EH (cell line): ENCODE data around the gene XBP1.
"Not testable (repeated sequence)": the region's sequence is repeated elsewhere in the genome, so short reads cannot be mapped to it uniquely, and the experiment has no call there.

Experiments used
- DNase-seq: peaks from one replicate; pipeline ENCODE4 v3.0.0-alpha.2; 2015; ENCODE audit warnings: low read depth

Gene XBP1

GRCh38 chr22:28817919-28818859 lies 17.8 kb upstream of the XBP1 start:
- no peak for DNase-seq

- DNase-seq = no peak
These were observed 16.7 kb upstream of the XBP1 start for GRCh38 chr22:28817064-28817463.

GRCh38 chr22:28815729-28816128 lies 15.4 kb upstream of the XBP1 start:
- DNase-seq = no peak

GRCh38 chr22:28815111-28815510 lies 14.7 kb upstream of the XBP1 start:
- DNase-seq = no peak

- no peak for DNase-seq
These were observed 13.6 kb upstream of the XBP1 start for GRCh38 chr22:28813772-28814518.

GRCh38 chr22:28812516-28812915 lies 12.1 kb upstream of the XBP1 start:
- no peak for DNase-seq

GRCh38 chr22:28810821-28811491 lies 10.6 kb upstream of the XBP1 start:
- DNase-seq = no peak

GRCh38 chr22:28808716-28809355 lies 8.5 kb upstream of the XBP1 start:
- DNase-seq = no peak

GRCh38 chr22:28805426-28805825 lies 5.1 kb upstream of the XBP1 start:
- not testable (repeated sequence) for DNase-seq

GRCh38 chr22:28802595-28803123 lies 2.3 kb upstream of the XBP1 start:
- no peak for DNase-seq

- peak; percentile 9 for DNase-seq
These were observed 1.7 kb upstream of the XBP1 start for GRCh38 chr22:28801845-28802594.

GRCh38 chr22:28799606-28800307 lies 612 bp downstream of the XBP1 start:
- peak; percentile 76 for DNase-seq

GRCh38 chr22:28798810-28799605 lies 1.4 kb downstream of the XBP1 start:
- peak; percentile 96 for DNase-seq

- DNase-seq = no peak
These were observed 4.2 kb downstream of the XBP1 start for GRCh38 chr22:28795932-28796856.

- DNase-seq = no peak
These were observed 5.2 kb downstream of the XBP1 start for GRCh38 chr22:28795071-28795693.

GRCh38 chr22:28793976-28794584 lies 6.3 kb downstream of the XBP1 start:
- DNase-seq = no peak
